Measurements from ENCODE around the gene TTC39A. TPM values are rescaled to one million over a fixed set of nuclear protein-coding genes. Genes with fewer than 3 reads are reported as not detected.

TTC39A gene
- total and polyA plus RNA-seq, 12 donors: 4.3 to 38.7 (median 20.4) TPM

DNA sequence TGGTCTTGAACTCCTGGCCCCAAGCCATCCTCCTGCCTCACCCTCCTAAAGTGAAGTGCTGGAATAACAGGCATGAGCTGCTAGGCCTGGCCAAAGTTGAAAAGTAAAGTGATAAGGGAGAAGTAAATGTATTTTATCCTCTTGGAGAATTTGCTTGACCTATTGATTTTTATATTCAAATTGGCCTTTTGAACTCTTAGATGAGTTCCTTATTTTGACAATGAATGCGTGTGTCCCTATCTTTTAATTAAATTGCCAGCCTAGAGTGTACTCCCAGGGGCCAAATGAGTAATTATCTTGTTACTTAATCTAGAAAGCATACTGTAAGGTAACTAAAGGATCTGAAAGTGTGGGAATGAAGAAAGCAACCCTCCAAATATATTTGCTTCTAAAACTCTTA is 82.9 kb downstream of the TTC39A start:
- DNase-seq: no peak
- H3K9me3 ChIP-seq: no peaks in the 10 kb centered on the region
- no peaks in the 10 kb centered on the region for H3K27me3 ChIP-seq
- intact Hi-C loops (cut with DNase I): no loop called here
- H3K36me3 ChIP-seq: no peaks in the 10 kb centered on the region
- no peak overlapping the region for H3K27ac ChIP-seq
- no peak for ATAC-seq
- H3K4me3 ChIP-seq: no peak overlapping the region
- H3K4me1 ChIP-seq: peaks cover 0 to 70% (median 43%) of the 10 kb centered on the region in 9 donors
- TF ChIP-seq, protein P1, sequence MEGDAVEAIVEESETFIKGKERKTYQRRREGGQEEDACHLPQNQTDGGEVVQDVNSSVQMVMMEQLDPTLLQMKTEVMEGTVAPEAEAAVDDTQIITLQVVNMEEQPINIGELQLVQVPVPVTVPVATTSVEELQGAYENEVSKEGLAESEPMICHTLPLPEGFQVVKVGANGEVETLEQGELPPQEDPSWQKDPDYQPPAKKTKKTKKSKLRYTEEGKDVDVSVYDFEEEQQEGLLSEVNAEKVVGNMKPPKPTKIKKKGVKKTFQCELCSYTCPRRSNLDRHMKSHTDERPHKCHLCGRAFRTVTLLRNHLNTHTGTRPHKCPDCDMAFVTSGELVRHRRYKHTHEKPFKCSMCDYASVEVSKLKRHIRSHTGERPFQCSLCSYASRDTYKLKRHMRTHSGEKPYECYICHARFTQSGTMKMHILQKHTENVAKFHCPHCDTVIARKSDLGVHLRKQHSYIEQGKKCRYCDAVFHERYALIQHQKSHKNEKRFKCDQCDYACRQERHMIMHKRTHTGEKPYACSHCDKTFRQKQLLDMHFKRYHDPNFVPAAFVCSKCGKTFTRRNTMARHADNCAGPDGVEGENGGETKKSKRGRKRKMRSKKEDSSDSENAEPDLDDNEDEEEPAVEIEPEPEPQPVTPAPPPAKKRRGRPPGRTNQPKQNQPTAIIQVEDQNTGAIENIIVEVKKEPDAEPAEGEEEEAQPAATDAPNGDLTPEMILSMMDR (IDR thresholded peaks at IDR 0.05): no peak
- WGBS, 2 donors: 39 to 59% methylated on average over 1 of the region's 1 CpG

DNA sequence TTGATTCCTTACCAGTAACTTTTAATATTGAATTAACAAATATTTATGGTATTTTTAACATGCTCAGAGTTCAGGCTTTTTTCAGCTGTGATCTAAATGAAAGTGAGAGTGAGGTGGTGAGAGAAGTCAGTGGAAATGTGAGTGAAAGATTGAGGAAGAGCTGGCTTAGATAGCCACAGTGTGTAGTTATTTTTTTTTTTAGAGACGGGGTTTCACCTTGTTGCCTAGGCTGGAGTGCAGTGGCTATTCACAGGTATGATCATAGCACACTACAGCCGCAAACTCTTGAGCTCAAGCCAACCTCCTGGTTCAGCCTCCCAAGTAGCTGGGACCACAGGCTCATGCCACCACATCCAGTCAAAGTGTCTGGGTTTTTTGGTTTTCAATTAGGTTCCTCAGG is 83.3 kb downstream of the TTC39A start:
- intact Hi-C loops (cut with DNase I): no loop called here
- DNase-seq (no peak), ATAC-seq (no peak)
- H3K4me3 ChIP-seq: no peak overlapping the region
- no peaks in the 10 kb centered on the region for H3K36me3 ChIP-seq
- H3K4me1 ChIP-seq: peaks cover 0 to 74% (median 44%) of the 10 kb centered on the region in 9 donors
- no peak overlapping the region for H3K27ac ChIP-seq
- TF ChIP-seq, protein P1 (IDR thresholded peaks at IDR 0.05): no peak
- no peaks in the 10 kb centered on the region for H3K9me3 ChIP-seq
- no peaks in the 10 kb centered on the region for H3K27me3 ChIP-seq
- WGBS, 2 donors: 87% methylated on average over 2 of the region's 2 CpGs

DNA sequence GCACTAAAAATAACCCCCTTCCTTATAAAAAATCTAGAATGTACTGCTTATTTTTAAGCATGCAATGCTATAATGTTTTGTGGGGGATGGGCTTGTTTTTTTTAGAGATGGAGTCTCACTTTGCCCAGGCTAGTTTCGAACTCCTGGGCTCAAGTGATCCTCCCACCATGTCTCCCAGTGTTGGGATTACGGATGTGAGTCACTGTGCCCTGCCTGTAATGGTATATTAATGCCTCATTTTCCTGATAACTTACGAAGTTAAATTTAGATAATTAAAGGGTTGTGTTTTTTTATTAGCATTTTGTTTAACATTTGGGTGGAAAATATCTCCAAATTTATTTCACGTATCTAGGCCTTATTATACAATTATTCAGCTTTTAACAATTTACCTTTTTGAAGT is 87.8 kb downstream of the TTC39A start:
- ATAC-seq (no peak), DNase-seq (no peak)
- TF ChIP-seq, protein P1 (IDR thresholded peaks at IDR 0.05): no peak
- intact Hi-C loops (cut with DNase I): no loop called here
- H3K4me1 ChIP-seq: peaks cover 0 to 89% (median 57%) of the 10 kb centered on the region in 9 donors
- H3K27ac ChIP-seq: no peak overlapping the region
- H3K9me3 ChIP-seq: no peaks in the 10 kb centered on the region
- H3K4me3 ChIP-seq: no peak overlapping the region
- WGBS, 2 donors: 84 to 86% methylated on average over 4 of the region's 4 CpGs
- no peaks in the 10 kb centered on the region for H3K27me3 ChIP-seq
- no peaks in the 10 kb centered on the region for H3K36me3 ChIP-seq

DNA sequence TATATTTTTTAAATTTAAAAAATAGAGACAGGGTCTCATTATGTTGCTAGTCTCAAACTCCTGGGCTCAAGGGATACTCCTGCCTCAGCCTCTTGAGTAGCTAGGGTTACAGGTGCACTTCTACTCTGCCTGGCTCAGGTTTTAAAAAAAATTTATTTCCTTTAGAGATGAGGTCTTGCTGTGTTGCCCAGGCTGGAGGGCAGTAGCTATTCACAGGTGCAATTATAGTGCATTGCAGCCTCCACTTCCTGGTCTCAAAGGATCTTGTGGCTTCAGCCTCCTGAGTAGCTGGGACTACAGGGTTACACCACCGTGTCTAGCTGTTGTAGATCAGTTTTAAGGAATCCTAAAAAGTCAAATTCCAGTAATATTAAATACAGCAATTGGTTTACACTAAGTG is 89.2 kb downstream of the TTC39A start:
- peak overlapping the region in 1 of 10 donors; percentile 56 for H3K27ac ChIP-seq
- no peak for ATAC-seq
- peaks cover 0 to 76% (median 45%) of the 10 kb centered on the region in 9 donors for H3K4me1 ChIP-seq
- H3K27me3 ChIP-seq: no peaks in the 10 kb centered on the region
- TF ChIP-seq, protein P1 (IDR thresholded peaks at IDR 0.05): no peak
- no peak for DNase-seq
- H3K4me3 ChIP-seq: no peak overlapping the region
- no peaks in the 10 kb centered on the region for H3K9me3 ChIP-seq
- intact Hi-C loops (cut with DNase I): no loop called here
- H3K36me3 ChIP-seq: no peaks in the 10 kb centered on the region
- 59 to 60% methylated on average over 1 of the region's 1 CpG for WGBS, 2 donors
